Thyroid gland (tissue), 4 donors: ENCODE results near the gene LILRA6.

Experiments used
- POLR2A ChIP-seq, 2 donors: fragments of 450-650 bp; IDR thresholded peaks; one replicate each; pipeline ENCODE4 v1.6.1; 2017; ENCODE audit warnings: antibody characterized with exemption in 2 of 2, mild to moderate bottlenecking in 2 of 2, moderate library complexity in 1 of 2
- TF ChIP-seq, protein P1 (sequence below), 6 experiments: fragments of 200-600 bp in 3 of 6; fragments of 450-650 bp in 3 of 6; sonication (generic) in 3 of 6; IDR thresholded peaks; one replicate each; pipeline ENCODE4 v1.5.1; 2016 to 2019; ENCODE audit warnings: antibody characterized with exemption in 6 of 6, mild to moderate bottlenecking in 2 of 6, inconsistent platforms in 1 of 6, moderate library complexity in 1 of 6

GRCh38 chr19:54262470-54262869 is 19.9 kb upstream of the LILRA6 start:
- no peak for TF ChIP-seq POLR2A (IDR thresholded peaks at IDR 0.05)
- TF ChIP-seq, protein P1, sequence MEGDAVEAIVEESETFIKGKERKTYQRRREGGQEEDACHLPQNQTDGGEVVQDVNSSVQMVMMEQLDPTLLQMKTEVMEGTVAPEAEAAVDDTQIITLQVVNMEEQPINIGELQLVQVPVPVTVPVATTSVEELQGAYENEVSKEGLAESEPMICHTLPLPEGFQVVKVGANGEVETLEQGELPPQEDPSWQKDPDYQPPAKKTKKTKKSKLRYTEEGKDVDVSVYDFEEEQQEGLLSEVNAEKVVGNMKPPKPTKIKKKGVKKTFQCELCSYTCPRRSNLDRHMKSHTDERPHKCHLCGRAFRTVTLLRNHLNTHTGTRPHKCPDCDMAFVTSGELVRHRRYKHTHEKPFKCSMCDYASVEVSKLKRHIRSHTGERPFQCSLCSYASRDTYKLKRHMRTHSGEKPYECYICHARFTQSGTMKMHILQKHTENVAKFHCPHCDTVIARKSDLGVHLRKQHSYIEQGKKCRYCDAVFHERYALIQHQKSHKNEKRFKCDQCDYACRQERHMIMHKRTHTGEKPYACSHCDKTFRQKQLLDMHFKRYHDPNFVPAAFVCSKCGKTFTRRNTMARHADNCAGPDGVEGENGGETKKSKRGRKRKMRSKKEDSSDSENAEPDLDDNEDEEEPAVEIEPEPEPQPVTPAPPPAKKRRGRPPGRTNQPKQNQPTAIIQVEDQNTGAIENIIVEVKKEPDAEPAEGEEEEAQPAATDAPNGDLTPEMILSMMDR (IDR thresholded peaks at IDR 0.05), result no peak
